GM19468 (cell line): ENCODE results near the gene ATP1A4.

Source experiments
- ATAC-seq: cut with Tn5 transposase; IDR thresholded peaks from one replicate; pipeline ENCODE4 v1.9.1; 2021; ENCODE audit warnings: mild to moderate bottlenecking, moderate library complexity, moderate number of reproducible peaks; ENCODE audit not compliant: unreplicated experiment; ENCODE audit errors: extremely low read depth

ATP1A4 gene

GRCh38 chr1:160168609-160169369, 17.4 kb downstream of the ATP1A4 start:
- no peak for ATAC-seq

DNA sequence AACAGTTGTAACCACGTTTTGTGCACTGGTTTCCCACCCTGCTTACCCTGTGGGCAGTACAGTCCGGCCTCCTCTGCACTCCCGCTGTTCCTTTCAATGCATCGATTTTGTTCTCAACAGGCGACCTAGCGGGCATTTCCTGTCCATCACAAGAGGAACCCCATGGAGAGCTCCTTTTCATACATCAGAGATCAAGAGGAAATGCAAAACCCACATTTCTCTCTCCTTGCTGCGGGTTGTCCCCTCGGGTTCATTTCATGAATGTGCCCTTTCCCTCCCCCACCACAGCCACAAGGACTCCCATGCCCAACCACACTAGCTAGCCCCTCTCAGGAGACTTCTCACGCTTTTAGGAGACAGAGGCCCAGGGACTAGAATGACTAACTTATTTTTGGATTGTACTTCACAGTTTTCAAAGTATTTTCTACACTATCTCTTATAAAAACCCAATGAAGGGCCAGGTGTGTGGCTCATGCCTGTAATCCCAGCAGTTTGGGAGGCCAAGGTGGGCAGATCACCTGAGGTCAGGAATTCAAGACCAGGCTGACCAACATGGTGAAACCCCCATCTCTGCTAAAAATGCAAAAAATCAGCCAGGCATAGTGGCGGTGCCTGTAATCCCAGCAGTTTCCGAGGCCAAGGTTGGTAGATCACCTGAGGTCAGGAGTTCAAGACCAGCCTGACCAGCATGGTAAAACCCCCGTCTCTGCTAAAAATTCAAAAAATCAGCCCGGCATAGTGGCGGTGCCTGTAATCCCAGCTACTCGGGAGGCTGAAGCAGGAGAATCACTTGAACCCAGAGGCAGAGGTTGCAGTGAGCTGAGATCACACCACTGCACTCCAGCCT, 18.4 kb downstream of the ATP1A4 start:
- peak; percentile 44 for ATAC-seq

DNA sequence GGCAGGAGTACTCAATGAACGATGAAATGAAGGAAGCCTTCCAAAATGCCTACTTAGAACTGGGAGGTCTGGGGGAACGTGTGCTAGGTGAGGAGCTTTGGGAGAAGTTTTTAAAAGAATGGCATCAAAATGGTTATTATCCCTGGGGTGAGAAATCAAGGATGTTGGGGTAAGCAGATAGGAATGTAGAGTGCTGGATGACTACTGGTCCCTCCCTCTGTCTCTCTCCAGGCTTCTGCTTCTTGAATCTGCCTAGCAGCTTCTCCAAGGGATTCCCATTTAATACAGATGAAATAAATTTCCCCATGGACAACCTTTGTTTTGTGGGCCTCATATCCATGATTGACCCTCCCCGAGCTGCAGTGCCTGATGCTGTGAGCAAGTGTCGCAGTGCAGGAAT, 20.0 kb downstream of the ATP1A4 start:
- no peak for ATAC-seq

GRCh38 chr1:160171980-160172379, 20.6 kb downstream of the ATP1A4 start:
- no peak for ATAC-seq

DNA sequence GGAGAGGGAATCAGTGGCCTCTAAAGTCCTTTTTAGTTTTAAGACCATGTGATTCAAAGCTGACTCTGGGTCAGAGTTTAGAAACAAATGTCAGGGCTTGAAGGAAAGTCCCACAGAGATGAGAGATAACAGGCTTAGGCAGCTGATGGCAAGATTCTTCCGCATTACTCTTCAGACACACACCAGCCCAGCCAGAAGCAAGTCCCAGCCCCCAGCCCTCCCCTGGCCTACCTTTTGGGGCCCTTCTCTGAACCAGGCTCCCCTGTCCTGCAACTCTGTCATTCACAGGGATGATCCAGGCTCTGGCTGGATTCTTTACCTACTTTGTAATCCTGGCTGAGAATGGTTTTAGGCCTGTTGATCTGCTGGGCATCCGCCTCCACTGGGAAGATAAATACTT, 25.8 kb downstream of the ATP1A4 start:
- no peak for ATAC-seq

DNA sequence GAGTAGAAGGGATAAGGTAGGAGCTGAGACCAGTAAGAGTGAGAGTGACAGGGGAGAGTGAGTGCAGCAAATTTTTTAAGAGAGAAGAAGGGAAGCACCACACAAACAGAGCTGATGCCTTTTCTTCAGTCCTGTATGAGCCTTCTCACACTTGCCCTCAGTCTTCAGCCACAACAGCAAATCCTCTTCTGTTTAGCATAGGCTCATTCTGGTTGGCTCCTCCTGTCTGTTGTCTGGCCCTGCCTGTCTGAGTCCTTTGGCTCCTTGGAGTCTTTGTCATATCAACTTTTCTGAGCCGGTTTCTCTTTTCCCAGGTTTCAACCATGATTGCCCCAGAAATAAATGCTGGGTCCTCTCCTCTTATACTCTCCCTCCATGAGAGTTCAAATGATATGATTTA, 26.3 kb downstream of the ATP1A4 start:
- no peak for ATAC-seq

DNA sequence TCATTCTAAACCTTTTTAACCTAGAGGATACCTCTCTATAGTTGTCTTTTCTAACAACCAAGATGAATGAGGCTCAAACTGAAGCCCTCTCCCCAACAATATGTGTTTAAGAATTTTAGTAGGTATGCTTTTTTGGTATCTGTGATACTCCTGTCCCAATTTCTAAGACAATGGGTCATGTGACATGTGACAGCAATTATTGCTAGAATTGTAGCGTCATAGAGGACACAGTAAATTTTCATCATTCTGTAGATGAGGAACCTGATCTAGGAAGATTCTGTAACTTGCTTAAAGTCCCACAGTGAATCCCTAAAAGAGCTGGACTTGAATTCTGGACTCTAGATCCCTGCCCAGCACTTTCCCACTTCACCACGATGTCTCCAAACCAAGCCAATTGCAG, 27.3 kb downstream of the ATP1A4 start:
- no peak for ATAC-seq

- no peak for ATAC-seq
Measured at GRCh38 chr1:160179336-160179735, 27.9 kb downstream of the ATP1A4 start.

DNA sequence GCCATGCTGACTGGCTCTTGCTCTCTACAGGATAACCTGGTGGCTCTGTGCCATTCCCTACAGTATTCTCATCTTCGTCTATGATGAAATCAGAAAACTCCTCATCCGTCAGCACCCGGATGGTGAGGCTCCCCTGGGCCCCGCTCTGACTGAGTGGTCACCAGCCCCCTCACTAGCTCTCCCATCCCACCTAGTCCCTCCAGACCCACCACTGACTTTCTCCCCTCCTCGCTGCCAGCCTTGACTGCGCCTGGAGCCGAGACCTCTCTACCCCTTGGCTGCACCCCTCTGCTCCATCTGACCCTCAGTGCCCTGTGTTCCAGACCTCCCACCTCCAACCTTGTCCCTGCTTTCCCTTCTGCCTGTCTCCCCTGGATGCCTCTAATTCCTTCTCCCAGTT, 34.8 kb downstream of the ATP1A4 start:
- no peak for ATAC-seq

DNA sequence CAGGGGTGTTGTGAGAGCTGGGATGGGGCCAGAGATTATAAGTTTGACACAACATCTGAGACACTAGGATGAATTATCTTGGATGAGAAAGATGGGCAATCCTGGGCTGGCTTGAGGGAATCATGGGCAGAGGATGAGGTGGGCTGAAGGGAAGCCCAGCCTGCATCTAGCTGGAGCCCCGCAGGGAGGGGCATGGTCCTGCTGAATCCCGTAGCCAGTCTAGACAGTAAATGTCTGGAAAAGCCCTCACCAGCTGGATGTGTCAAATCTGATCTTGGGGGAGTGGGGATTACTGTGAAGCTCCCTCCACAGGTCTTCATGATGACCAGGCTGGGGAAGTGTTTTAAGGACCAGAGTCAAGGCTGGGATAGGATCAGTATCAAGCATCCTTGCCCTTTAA, 35.3 kb downstream of the ATP1A4 start:
- no peak for ATAC-seq

DNA sequence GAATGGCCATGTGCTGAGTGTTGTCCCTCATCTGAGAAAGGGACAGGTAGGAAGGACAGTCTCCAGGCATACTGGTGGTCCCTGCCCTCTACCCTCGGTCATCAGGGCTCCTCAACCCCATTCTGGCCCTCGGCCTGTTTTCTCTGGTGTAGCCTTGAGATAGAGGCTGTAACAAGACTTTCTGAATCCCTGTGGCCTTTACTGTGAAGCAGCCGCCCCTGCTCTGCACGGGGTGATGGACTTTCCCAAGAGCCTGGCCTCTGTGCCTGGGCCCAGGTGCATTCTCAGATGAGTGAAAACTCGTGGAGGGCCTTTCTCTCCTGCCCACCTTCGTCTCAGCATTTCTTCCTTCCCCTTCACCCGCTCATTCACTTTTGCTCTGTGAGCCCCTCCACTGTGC, 36.0 kb downstream of the ATP1A4 start:
- no peak for ATAC-seq

GRCh38 chr1:160188341-160188740, 36.9 kb downstream of the ATP1A4 start:
- no peak for ATAC-seq

DNA sequence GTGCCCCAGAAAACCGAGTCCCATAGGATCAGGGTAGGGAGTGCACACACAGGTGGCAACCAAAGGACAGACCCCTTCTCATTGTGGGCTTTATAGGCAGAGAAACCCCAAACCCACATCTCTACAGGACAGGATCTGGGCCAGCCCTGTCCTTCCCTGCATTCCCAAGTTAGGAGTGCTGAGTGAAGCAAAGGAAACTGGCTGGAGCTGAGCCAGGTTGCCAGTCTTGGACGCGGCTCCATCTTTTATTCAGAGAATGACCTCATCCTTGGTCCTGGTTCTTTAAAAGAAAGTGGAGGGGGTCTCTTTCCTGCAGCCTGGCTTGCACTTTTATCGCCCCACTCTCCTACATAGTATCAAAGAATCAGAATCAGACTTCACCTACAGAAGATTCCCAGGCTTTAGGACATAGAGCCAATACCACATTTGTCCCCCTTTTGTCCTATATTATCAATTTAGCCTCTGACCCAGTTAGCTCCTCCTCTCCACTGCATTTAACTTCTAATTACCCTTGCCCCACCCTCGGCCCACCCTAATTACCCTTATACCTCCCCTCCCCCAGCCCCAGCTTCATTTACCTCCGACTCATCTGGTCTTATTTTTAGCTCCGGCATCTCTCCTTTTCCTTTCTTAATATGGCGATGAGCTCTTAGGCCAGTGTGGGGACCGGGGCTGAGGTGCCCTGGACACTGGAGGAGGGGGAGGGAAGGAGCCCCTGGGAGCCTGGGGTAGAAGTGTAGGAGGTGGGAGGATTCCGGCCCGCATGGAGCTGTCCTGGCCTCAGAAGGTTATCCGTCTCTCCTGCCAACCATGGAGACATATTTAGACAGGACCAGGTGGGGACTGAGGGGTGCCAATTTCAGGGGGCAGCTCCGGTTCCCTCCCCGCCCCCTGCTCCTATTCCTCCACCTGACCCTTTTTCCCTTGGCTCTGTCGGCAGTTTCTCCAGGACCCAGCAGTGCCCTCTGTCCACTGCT, 38.5 kb downstream of the ATP1A4 start, which contains the start of gene CASQ1:
Gene CASQ1, plus strand, starts transcription at position 927 of the 977 bp plus-strand sequence. CDS start 177 bp downstream, outside the sequence.
- no peak for ATAC-seq

GRCh38 chr1:160191756-160192155, 40.4 kb downstream of the ATP1A4 start:
- no peak for ATAC-seq

DNA sequence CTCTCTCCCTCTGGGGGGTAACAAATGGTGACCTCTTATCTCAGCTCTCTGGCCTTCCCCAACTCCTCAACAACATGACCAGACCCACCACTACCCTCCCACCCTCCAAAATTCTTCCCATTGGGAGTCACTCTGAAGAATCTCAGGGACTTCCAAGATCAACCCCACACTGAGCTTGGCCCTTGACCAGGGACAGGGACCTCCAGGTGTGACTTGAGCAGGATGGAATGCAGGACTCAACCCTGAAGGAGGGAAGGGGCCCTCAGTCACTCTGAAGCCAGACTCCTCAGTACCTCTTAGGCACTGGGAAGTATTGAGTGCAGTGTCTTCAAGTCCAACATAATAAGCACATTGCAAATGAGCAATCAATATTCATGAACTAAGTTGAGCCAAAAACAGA, 40.8 kb downstream of the ATP1A4 start:
- no peak for ATAC-seq

DNA sequence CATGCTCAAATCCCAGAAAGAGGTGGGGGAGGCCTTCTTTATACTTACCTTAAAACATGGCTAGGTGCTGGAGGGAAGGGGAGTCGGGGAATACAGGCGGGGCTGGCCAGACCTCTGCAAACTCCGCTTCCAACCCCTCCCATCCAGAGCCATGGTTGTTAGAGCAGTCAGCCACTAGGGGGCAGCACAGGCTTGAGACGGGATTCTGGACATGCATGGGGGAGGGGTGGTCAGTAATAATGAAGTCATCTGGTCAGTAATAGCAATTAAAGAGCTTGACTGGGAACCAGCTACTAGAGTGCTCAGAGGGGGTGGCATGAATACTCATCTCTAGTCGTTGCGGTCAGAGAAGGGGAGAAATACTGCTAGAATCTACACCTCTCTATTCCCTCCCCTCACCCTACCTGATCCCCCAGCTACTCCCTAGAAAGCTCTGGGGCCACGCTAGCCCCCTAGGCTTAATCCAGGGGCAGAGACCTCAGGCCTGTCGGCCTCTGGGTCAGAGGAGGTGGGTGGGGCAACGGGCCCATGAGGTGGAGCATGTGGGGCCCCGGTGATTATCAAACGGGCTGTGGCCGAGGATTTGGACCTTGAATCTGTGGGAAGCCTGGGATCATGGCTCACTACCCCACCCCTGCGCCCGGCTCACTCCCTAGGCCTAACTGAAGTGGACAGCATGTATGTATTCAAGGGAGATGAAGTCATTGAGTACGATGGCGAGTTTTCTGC, 41.9 kb downstream of the ATP1A4 start:
- no peak for ATAC-seq

- no peak for ATAC-seq
Measured at GRCh38 chr1:160193832-160194736, 42.7 kb downstream of the ATP1A4 start.

- no peak for ATAC-seq
Measured at GRCh38 chr1:160194737-160195059, 43.3 kb downstream of the ATP1A4 start.

- no peak for ATAC-seq
Measured at GRCh38 chr1:160196143-160196542, 44.7 kb downstream of the ATP1A4 start.
